ENCODE measurements around the gene GPRC5C. TPM values are rescaled to one million over a fixed set of nuclear protein-coding genes. Genes with fewer than 3 reads are reported as not detected.
"Not testable (repeated sequence)": the region's sequence is repeated elsewhere in the genome, so short reads cannot be mapped to it uniquely, and the experiment has no call there.

GPRC5C gene
- total and polyA plus RNA-seq, 3 experiments from 2014 or later, result 0.27 TPM; not detected in 2

GRCh38 chr17:74402048-74402447, 29.8 kb upstream of the GPRC5C start:
- peaks cover 0 to 2% (median 0%) of the 10 kb centered on the region in 3 donors for H3K4me1 Mint-ChIP-seq
- Histone ChIP-seq H3K4me1 (ENCODE audit: insufficient read depth, low read length) (no peaks in the 10 kb centered on the region), H3K9me3 (ENCODE audit: low read length) (no peaks in the 10 kb centered on the region), H3K4me3 (ENCODE audit: low read length) (no peak overlapping the region), H3K27ac (ENCODE audit: low read depth, low read length) (no peak overlapping the region), H3K36me3 (ENCODE audit: insufficient read depth, low read length) (no peaks in the 10 kb centered on the region), H3K27me3 (ENCODE audit: insufficient read depth, low read length, poor library complexity, severe bottlenecking) (no peaks in the 10 kb centered on the region)
- CTCF ChIA-PET, result no interaction called here
- peak overlapping the region in 1 of 8 donors; percentile 55 for H3K27ac Mint-ChIP-seq
- no peaks in the 10 kb centered on the region for H3K36me3 Mint-ChIP-seq
- no peaks in the 10 kb centered on the region for H3K9me3 Mint-ChIP-seq
- peaks cover under 1 to 7% of the 10 kb centered on the region in 2 donors for H3K27me3 Mint-ChIP-seq
- POLR2A ChIA-PET, result interaction anchor here (0.7 kb wide), 1 partner anchor 8 kb away, joined by 3 read pairs; no protein-coding TSS in a partner anchor
- no peak for DNase-seq
- H3K4me3 Mint-ChIP-seq, result no peak overlapping the region

GRCh38 chr17:74403512-74404137, 28.3 kb upstream of the GPRC5C start:
- no peaks in the 10 kb centered on the region for H3K4me1 ChIP-seq (ENCODE audit: insufficient read depth, low read length)
- ChIA-PET POLR2A (no interaction called here), CTCF (no interaction called here)
- peaks cover 2 to 7% of the 10 kb centered on the region in 2 donors for H3K27me3 Mint-ChIP-seq
- peaks cover 0 to 3% (median 0%) of the 10 kb centered on the region in 3 donors for H3K4me1 Mint-ChIP-seq
- no peaks in the 10 kb centered on the region for H3K9me3 Mint-ChIP-seq
- H3K36me3 Mint-ChIP-seq, result no peaks in the 10 kb centered on the region
- DNase-seq, result no peak
- no peaks in the 10 kb centered on the region for H3K27me3 ChIP-seq (ENCODE audit: insufficient read depth, low read length, poor library complexity, severe bottlenecking)
- H3K27ac ChIP-seq (ENCODE audit: low read depth, low read length), result no peak overlapping the region
- H3K36me3 ChIP-seq (ENCODE audit: insufficient read depth, low read length), result no peaks in the 10 kb centered on the region
- no peak overlapping the region for H3K4me3 ChIP-seq (ENCODE audit: low read length)
- H3K4me3 Mint-ChIP-seq, result no peak overlapping the region
- H3K9me3 ChIP-seq (ENCODE audit: low read length), result no peaks in the 10 kb centered on the region
- peak overlapping the region in 1 of 8 donors; percentile 87 for H3K27ac Mint-ChIP-seq

GRCh38 chr17:74404218-74404617, 27.7 kb upstream of the GPRC5C start:
- Mint-ChIP-seq H3K4me3 (no peak overlapping the region), H3K9me3 (no peaks in the 10 kb centered on the region), H3K36me3 (no peaks in the 10 kb centered on the region), H3K27ac (no peak overlapping the region), H3K4me1 (peaks cover 0 to 3% (median 0%) of the 10 kb centered on the region in 3 donors), H3K27me3 (peaks cover 2 to 4% of the 10 kb centered on the region in 2 donors)
- H3K4me3 ChIP-seq (ENCODE audit: low read length), result no peak overlapping the region
- ChIA-PET POLR2A (no interaction called here), CTCF (no interaction called here)
- DNase-seq, result no peak
- no peaks in the 10 kb centered on the region for H3K4me1 ChIP-seq (ENCODE audit: insufficient read depth, low read length)
- H3K27me3 ChIP-seq (ENCODE audit: insufficient read depth, low read length, poor library complexity, severe bottlenecking), result no peaks in the 10 kb centered on the region
- H3K27ac ChIP-seq (ENCODE audit: low read depth, low read length), result no peak overlapping the region
- H3K9me3 ChIP-seq (ENCODE audit: low read length), result no peaks in the 10 kb centered on the region
- no peaks in the 10 kb centered on the region for H3K36me3 ChIP-seq (ENCODE audit: insufficient read depth, low read length)

- H3K27ac ChIP-seq (ENCODE audit: low read depth, low read length), result no peak overlapping the region
- H3K9me3 Mint-ChIP-seq, result no peaks in the 10 kb centered on the region
- H3K27ac Mint-ChIP-seq, result no peak overlapping the region
- H3K27me3 Mint-ChIP-seq, result peaks cover 2 to 4% of the 10 kb centered on the region in 2 donors
- H3K36me3 ChIP-seq (ENCODE audit: insufficient read depth, low read length), result no peaks in the 10 kb centered on the region
- no peaks in the 10 kb centered on the region for H3K36me3 Mint-ChIP-seq
- peaks cover 0 to 3% (median 0%) of the 10 kb centered on the region in 3 donors for H3K4me1 Mint-ChIP-seq
- H3K4me3 ChIP-seq (ENCODE audit: low read length), result no peak overlapping the region
- DNase-seq, result no peak
- no peaks in the 10 kb centered on the region for H3K27me3 ChIP-seq (ENCODE audit: insufficient read depth, low read length, poor library complexity, severe bottlenecking)
- ChIA-PET POLR2A (no interaction called here), CTCF (interaction anchor here (1.3 kb wide), 1 partner anchor 89 kb away, joined by 3 read pairs; no protein-coding TSS in a partner anchor)
- no peaks in the 10 kb centered on the region for H3K4me1 ChIP-seq (ENCODE audit: insufficient read depth, low read length)
- no peak overlapping the region for H3K4me3 Mint-ChIP-seq
- no peaks in the 10 kb centered on the region for H3K9me3 ChIP-seq (ENCODE audit: low read length)
Observed at GRCh38 chr17:74404789-74405188, 27.1 kb upstream of the GPRC5C start.

- H3K9me3 Mint-ChIP-seq; H3K27me3 Mint-ChIP-seq; H3K36me3 ChIP-seq (ENCODE audit: insufficient read depth, low read length); POLR2A ChIA-PET; DNase-seq; H3K9me3 ChIP-seq (ENCODE audit: low read length); H3K4me1 Mint-ChIP-seq; H3K27ac ChIP-seq (ENCODE audit: low read depth, low read length); H3K4me3 Mint-ChIP-seq; H3K4me1 ChIP-seq (ENCODE audit: insufficient read depth, low read length); H3K4me3 ChIP-seq (ENCODE audit: low read length); H3K27ac Mint-ChIP-seq; H3K36me3 Mint-ChIP-seq; H3K27me3 ChIP-seq (ENCODE audit: insufficient read depth, low read length, poor library complexity, severe bottlenecking): not testable (repeated sequence)
- CTCF ChIA-PET, result interaction anchor here (1.3 kb wide), 1 partner anchor 88 kb away, joined by 3 read pairs; no protein-coding TSS in a partner anchor
Observed at GRCh38 chr17:74405311-74405710, 26.6 kb upstream of the GPRC5C start.

GRCh38 chr17:74407384-74407783, 24.5 kb upstream of the GPRC5C start:
- Mint-ChIP-seq H3K27ac (no peak overlapping the region), H3K27me3 (peaks cover 7 to 10% of the 10 kb centered on the region in 2 donors), H3K36me3 (no peaks in the 10 kb centered on the region), H3K9me3 (peaks cover 0 to 4% (median 0%) of the 10 kb centered on the region in 5 donors), H3K4me1 (peaks cover 0 to 3% (median 0%) of the 10 kb centered on the region in 3 donors), H3K4me3 (no peak overlapping the region)
- Histone ChIP-seq H3K4me1 (ENCODE audit: insufficient read depth, low read length) (no peaks in the 10 kb centered on the region), H3K36me3 (ENCODE audit: insufficient read depth, low read length) (no peaks in the 10 kb centered on the region), H3K27me3 (ENCODE audit: insufficient read depth, low read length, poor library complexity, severe bottlenecking) (no peaks in the 10 kb centered on the region), H3K27ac (ENCODE audit: low read depth, low read length) (no peak overlapping the region), H3K4me3 (ENCODE audit: low read length) (no peak overlapping the region), H3K9me3 (ENCODE audit: low read length) (no peaks in the 10 kb centered on the region)
- CTCF ChIA-PET, result interaction anchor here (1.7 kb wide), 1 partner anchor 208 kb away, joined by 3 read pairs; no protein-coding TSS in a partner anchor
- POLR2A ChIA-PET, result no interaction called here
- DNase-seq, result no peak

- Mint-ChIP-seq H3K4me3 (no peak overlapping the region), H3K9me3 (peaks cover 0 to 4% (median 0%) of the 10 kb centered on the region in 5 donors), H3K36me3 (no peaks in the 10 kb centered on the region), H3K27me3 (peaks cover 9 to 14% of the 10 kb centered on the region in 2 donors), H3K4me1 (peaks cover 0 to 3% (median 0%) of the 10 kb centered on the region in 3 donors), H3K27ac (no peak overlapping the region)
- Histone ChIP-seq H3K9me3 (ENCODE audit: low read length) (no peaks in the 10 kb centered on the region), H3K4me1 (ENCODE audit: insufficient read depth, low read length) (no peaks in the 10 kb centered on the region), H3K36me3 (ENCODE audit: insufficient read depth, low read length) (no peaks in the 10 kb centered on the region), H3K27ac (ENCODE audit: low read depth, low read length) (no peak overlapping the region), H3K4me3 (ENCODE audit: low read length) (no peak overlapping the region), H3K27me3 (ENCODE audit: insufficient read depth, low read length, poor library complexity, severe bottlenecking) (no peaks in the 10 kb centered on the region)
- CTCF ChIA-PET, result interaction anchor here (0.6 to 1.7 kb wide), 2 partner anchors 209 to 330 kb away, joined by 3 read pairs; no protein-coding TSS in a partner anchor
- POLR2A ChIA-PET, result no interaction called here
- no peak for DNase-seq
Observed at GRCh38 chr17:74408262-74408661, 23.6 kb upstream of the GPRC5C start.

- Histone ChIP-seq H3K4me1 (ENCODE audit: insufficient read depth, low read length) (no peaks in the 10 kb centered on the region), H3K4me3 (ENCODE audit: low read length) (no peak overlapping the region), H3K27ac (ENCODE audit: low read depth, low read length) (no peak overlapping the region), H3K9me3 (ENCODE audit: low read length) (no peaks in the 10 kb centered on the region), H3K27me3 (ENCODE audit: insufficient read depth, low read length, poor library complexity, severe bottlenecking) (no peaks in the 10 kb centered on the region), H3K36me3 (ENCODE audit: insufficient read depth, low read length) (no peaks in the 10 kb centered on the region)
- peaks cover 9 to 18% of the 10 kb centered on the region in 2 donors for H3K27me3 Mint-ChIP-seq
- no peak overlapping the region for H3K4me3 Mint-ChIP-seq
- ChIA-PET CTCF (no interaction called here), POLR2A (no interaction called here)
- H3K36me3 Mint-ChIP-seq, result no peaks in the 10 kb centered on the region
- peaks cover 0 to 4% (median 0%) of the 10 kb centered on the region in 5 donors for H3K9me3 Mint-ChIP-seq
- no peak for DNase-seq
- no peak overlapping the region for H3K27ac Mint-ChIP-seq
- peaks cover 0 to 3% (median 0%) of the 10 kb centered on the region in 3 donors for H3K4me1 Mint-ChIP-seq
Observed at GRCh38 chr17:74408815-74409214, 23.1 kb upstream of the GPRC5C start.

Measured in CD8-positive, alpha-beta memory T cell (primary cell).